HFFc6 (cell line): ENCODE data around the gene MAPKAP1. TPM values are rescaled to one million over a fixed set of nuclear protein-coding genes. Genes with fewer than 3 reads are reported as not detected.

Experiments used
- DNase-seq: peaks from one replicate; pipeline ENCODE4 v3.0.0-alpha.2; 2018
- H3K27ac Mint-ChIP-seq: 2 replicates; pipeline ENCODE4 v1.8.0; 2020; ENCODE audit warnings: mild to moderate bottlenecking, mixed read lengths
- H3K27me3 Mint-ChIP-seq: 2 replicates; pipeline ENCODE4 v1.8.0; 2021; ENCODE audit warnings: mild to moderate bottlenecking, moderate library complexity, mixed read lengths; ENCODE audit not compliant: insufficient read depth
- H3K36me3 Mint-ChIP-seq: 2 replicates; pipeline ENCODE4 v1.8.0; 2021; ENCODE audit warnings: low read depth, mixed read lengths
- H3K4me1 Mint-ChIP-seq: 2 replicates; pipeline ENCODE4 v1.8.0; 2020; ENCODE audit warnings: low read depth, mixed read lengths
- H3K4me3 Mint-ChIP-seq: 2 replicates; pipeline ENCODE4 v1.8.0; 2020; ENCODE audit warnings: mild to moderate bottlenecking, moderate library complexity, mixed read lengths
- H3K9me3 Mint-ChIP-seq: 2 replicates; pipeline ENCODE4 v1.8.0; 2020; ENCODE audit warnings: mild to moderate bottlenecking, mixed read lengths
- CTCF ChIP-seq: fragments of 200-600 bp; sonication (generic); IDR thresholded peaks from 2 replicates; pipeline ENCODE4 v1.5.0; 2021; ENCODE audit warnings: antibody characterized with exemption, mild to moderate bottlenecking
- total RNA-seq, 6 experiments: library from RNA; stranded (reverse); fragmentation: NEBNext Ultra II Directional; extraction: Animal tissue kit (Norgen Biotek cat#: 25700); gene quantifications; 2 replicates in 1 of 6; 3 replicates in 5 of 6; pipeline ENCODE4 v1.2.3, GENCODE V29; 2021

The MAPKAP1 gene
- total RNA-seq, 6 experiments from 2014 or later: 115 to 167 (median 130) TPM

- Mint-ChIP-seq H3K4me3 (peak overlapping the region; percentile 85), H3K27ac (peak overlapping the region; percentile 96), H3K36me3 (peaks cover 41% of the 10 kb centered on the region), H3K9me3 (no peaks in the 10 kb centered on the region), H3K27me3 (peaks cover 1% of the 10 kb centered on the region; the same call in 1 of the 2 replicates), H3K4me1 (peaks cover 87% of the 10 kb centered on the region)
- no peak for DNase-seq
- no peak for TF ChIP-seq CTCF
These were observed 57.2 kb downstream of the MAPKAP1 start for GRCh38 chr9:125649826-125650225.

GRCh38 chr9:125649315-125649714 lies 57.7 kb downstream of the MAPKAP1 start:
- no peak for TF ChIP-seq CTCF
- H3K27me3 Mint-ChIP-seq: peaks cover 1% of the 10 kb centered on the region; the same call in 1 of the 2 replicates

GRCh38 chr9:125648294-125648693 lies 58.7 kb downstream of the MAPKAP1 start:
- no peak for TF ChIP-seq CTCF
- Mint-ChIP-seq H3K27me3 (peaks cover 1% of the 10 kb centered on the region; the same call in 1 of the 2 replicates), H3K36me3 (peaks cover 46% of the 10 kb centered on the region), H3K4me1 (peaks cover 77% of the 10 kb centered on the region), H3K27ac (peak overlapping the region; percentile 96), H3K4me3 (peak overlapping the region; percentile 85), H3K9me3 (no peaks in the 10 kb centered on the region)
- no peak for DNase-seq

More at GRCh38 chr9:125649315-125649714, 57.7 kb downstream of the MAPKAP1 start:
- H3K36me3 Mint-ChIP-seq: peaks cover 46% of the 10 kb centered on the region
- peak overlapping the region; percentile 96 for H3K27ac Mint-ChIP-seq
- peaks cover 87% of the 10 kb centered on the region for H3K4me1 Mint-ChIP-seq
- DNase-seq: peak; percentile 89
- H3K9me3 Mint-ChIP-seq: no peaks in the 10 kb centered on the region
- H3K4me3 Mint-ChIP-seq: peak overlapping the region; percentile 85

GRCh38 chr9:125646621-125647100 lies 60.3 kb downstream of the MAPKAP1 start:
- TF ChIP-seq CTCF: no peak
- Mint-ChIP-seq H3K9me3 (no peaks in the 10 kb centered on the region), H3K27me3 (peaks cover 1% of the 10 kb centered on the region; the same call in 1 of the 2 replicates), H3K27ac (peak overlapping the region; percentile 64), H3K4me1 (peaks cover 64% of the 10 kb centered on the region), H3K4me3 (peak overlapping the region; percentile 40), H3K36me3 (peaks cover 35% of the 10 kb centered on the region)
- no peak for DNase-seq

- peaks cover 1% of the 10 kb centered on the region; the same call in 1 of the 2 replicates for H3K27me3 Mint-ChIP-seq
- H3K9me3 Mint-ChIP-seq: no peaks in the 10 kb centered on the region
- H3K4me1 Mint-ChIP-seq: peaks cover 63% of the 10 kb centered on the region
- H3K27ac Mint-ChIP-seq: peak overlapping the region; percentile 64
- peak overlapping the region; percentile 40 for H3K4me3 Mint-ChIP-seq
- DNase-seq: no peak
- H3K36me3 Mint-ChIP-seq: peaks cover 35% of the 10 kb centered on the region
- no peak for TF ChIP-seq CTCF
These were observed 60.8 kb downstream of the MAPKAP1 start for GRCh38 chr9:125646217-125646616.
